DND-41 (cell line): ENCODE data around the gene LLGL1.
A peak's percentile ranks its signal among the peaks of the same experiment; 100 is the strongest.

ENCODE experiments used
- ATAC-seq: fragments of 200-7000 bp; cut with Tn5 transposase; 3 replicates; pipeline ENCODE4 v1.9.1; 2021; ENCODE audit warnings: low read depth; ENCODE audit not compliant: insufficient read depth
- DNase-seq: peaks from one replicate; pipeline ENCODE4 v3.0.0-alpha.2; 2020
- H2AFZ ChIP-seq: 2 replicates; pipeline ENCODE4 v1.6.0; 2012; ENCODE audit warnings: low read depth, low read length
- H3K27ac ChIP-seq: 2 replicates; pipeline ENCODE4 v1.5.1; 2012; ENCODE audit warnings: low read length, inconsistent platforms
- H3K27me3 ChIP-seq: fragments of 200-600 bp; sonication (generic); 2 replicates; pipeline ENCODE4 v1.6.0; 2012; ENCODE audit warnings: low read length, mild to moderate bottlenecking, inconsistent platforms; ENCODE audit not compliant: insufficient read depth, poor library complexity
- H3K36me3 ChIP-seq: 2 replicates; pipeline ENCODE4 v1.5.1; 2012; ENCODE audit warnings: low read length, inconsistent platforms; ENCODE audit not compliant: insufficient read depth
- H3K4me1 ChIP-seq: 2 replicates; pipeline ENCODE4 v1.5.1; 2012; ENCODE audit warnings: mild to moderate bottlenecking, low read length; ENCODE audit not compliant: insufficient read depth
- H3K4me2 ChIP-seq: 2 replicates; pipeline ENCODE4 v1.6.0; 2012; ENCODE audit warnings: mild to moderate bottlenecking, moderate library complexity, low read length, inconsistent platforms; ENCODE audit not compliant: insufficient read depth
- H3K4me3 ChIP-seq, 2 experiments: fragments of 200-600 bp in 1 of 2; shearing (Covaris generic) in 1 of 2; 2 replicates each; pipeline ENCODE4 v1.5.1; 2012 to 2016; ENCODE audit warnings: inconsistent platforms in 2 of 2, low read length in 2 of 2, mild to moderate bottlenecking in 2 of 2, low read depth in 1 of 2, moderate library complexity in 1 of 2
- H3K79me2 ChIP-seq: 2 replicates; pipeline ENCODE4 v1.6.0; 2012; ENCODE audit warnings: low read length, inconsistent platforms; ENCODE audit not compliant: insufficient read depth
- H3K9ac ChIP-seq: 2 replicates; pipeline ENCODE4 v1.6.0; 2012; ENCODE audit warnings: low read depth, mild to moderate bottlenecking, inconsistent platforms, low read length, moderate library complexity
- H3K9me3 ChIP-seq: 2 replicates; pipeline ENCODE4 v1.5.1; 2012; ENCODE audit warnings: low read length, moderate library complexity, mild to moderate bottlenecking, inconsistent platforms; ENCODE audit not compliant: insufficient read depth, severe bottlenecking
- H4K20me1 ChIP-seq: 2 replicates; pipeline ENCODE4 v1.6.0; 2012; ENCODE audit warnings: low read length; ENCODE audit not compliant: insufficient read depth
- CTCF ChIP-seq: IDR thresholded peaks from 2 replicates; pipeline ENCODE4 v1.5.1; 2012; ENCODE audit warnings: borderline replicate concordance, low read length, moderate library complexity, mild to moderate bottlenecking; ENCODE audit not compliant: poor library complexity, severe bottlenecking; ENCODE audit errors: extremely low read depth
- EZH2 ChIP-seq: IDR thresholded peaks from 3 replicates; pipeline ENCODE4 v1.6.1; 2012; ENCODE audit warnings: borderline replicate concordance, low read depth, mild to moderate bottlenecking, moderate library complexity, low read length, inconsistent platforms; ENCODE audit not compliant: severe bottlenecking

The LLGL1 gene

GRCh38 chr17:18234853-18235380, 9.5 kb downstream of the LLGL1 start:
- ATAC-seq (no peak), DNase-seq (no peak)
- no peak for TF ChIP-seq CTCF
- H3K79me2 ChIP-seq: peaks cover 8% of the 10 kb centered on the region; the same call in 1 of the 2 replicates
- no peaks in the 10 kb centered on the region for H3K9me3 ChIP-seq
- H3K9ac ChIP-seq: no peak overlapping the region
- peaks cover 65% of the 10 kb centered on the region for H3K36me3 ChIP-seq
- H3K27ac ChIP-seq: no peak overlapping the region
- no peak overlapping the region for H3K4me3 ChIP-seq
- H3K27me3 ChIP-seq: no peaks in the 10 kb centered on the region
- H4K20me1 ChIP-seq: peaks cover 12% of the 10 kb centered on the region
- H3K4me1 ChIP-seq: no peaks in the 10 kb centered on the region
- H3K4me2 ChIP-seq: no peak overlapping the region
- H2AFZ ChIP-seq: no peak overlapping the region

GRCh38 chr17:18235743-18236256, 10.4 kb downstream of the LLGL1 start:
- Histone ChIP-seq H3K4me1 (no peaks in the 10 kb centered on the region), H3K4me3 (no peak overlapping the region), H3K9ac (no peak overlapping the region), H3K9me3 (no peaks in the 10 kb centered on the region), H4K20me1 (peaks cover 5% of the 10 kb centered on the region; the same call in 1 of the 2 replicates), H3K4me2 (no peak overlapping the region), H3K27ac (no peak overlapping the region), H3K27me3 (no peaks in the 10 kb centered on the region), H2AFZ (no peak overlapping the region), H3K36me3 (peaks cover 65% of the 10 kb centered on the region), H3K79me2 (peaks cover 3% of the 10 kb centered on the region; the same call in 1 of the 2 replicates)
- DNase-seq: no peak
- 0 out of 3 replicates have a peak, but pooled peaks have one; percentile 18 for ATAC-seq
- TF ChIP-seq CTCF: no peak
- no peak for TF ChIP-seq EZH2

- Histone ChIP-seq H3K27ac (no peak overlapping the region), H3K9ac (no peak overlapping the region), H3K4me3 (no peak overlapping the region), H4K20me1 (peaks cover 5% of the 10 kb centered on the region; the same call in 1 of the 2 replicates), H3K4me1 (no peaks in the 10 kb centered on the region), H2AFZ (no peak overlapping the region), H3K9me3 (no peaks in the 10 kb centered on the region), H3K79me2 (peaks cover 3% of the 10 kb centered on the region; the same call in 1 of the 2 replicates), H3K36me3 (peaks cover 72% of the 10 kb centered on the region), H3K27me3 (no peaks in the 10 kb centered on the region), H3K4me2 (no peak overlapping the region)
- ATAC-seq (no peak), DNase-seq (no peak)
- no peak for TF ChIP-seq EZH2
- no peak for TF ChIP-seq CTCF
Observed at GRCh38 chr17:18236494-18236893, 11.1 kb downstream of the LLGL1 start.
